Measurements from ENCODE around the gene CHRNB4.

CHRNB4 gene

GRCh38 chr15:78667578-78668236, 26.7 kb upstream of the CHRNB4 start:
- DNase-seq: no peak

- no peak for DNase-seq
Measured at GRCh38 chr15:78666010-78666409, 25.0 kb upstream of the CHRNB4 start.

GRCh38 chr15:78663703-78664102, 22.7 kb upstream of the CHRNB4 start:
- DNase-seq: no peak

GRCh38 chr15:78662028-78662427, 21.0 kb upstream of the CHRNB4 start:
- no peak for DNase-seq

GRCh38 chr15:78661001-78661400, 20.0 kb upstream of the CHRNB4 start:
- DNase-seq: no peak

- DNase-seq: no peak
Measured at GRCh38 chr15:78660584-78660983, 19.6 kb upstream of the CHRNB4 start.

GRCh38 chr15:78658823-78659222, 17.8 kb upstream of the CHRNB4 start:
- DNase-seq: no peak

- no peak for DNase-seq
Measured at GRCh38 chr15:78654272-78654671, 13.3 kb upstream of the CHRNB4 start.

- DNase-seq: no peak
Measured at GRCh38 chr15:78651930-78652615, 11.1 kb upstream of the CHRNB4 start.

- DNase-seq: no peak
Measured at GRCh38 chr15:78651007-78651406, 10.0 kb upstream of the CHRNB4 start.

GRCh38 chr15:78650022-78650421, 9.0 kb upstream of the CHRNB4 start:
- no peak for DNase-seq

GRCh38 chr15:78645009-78645408, 4.0 kb upstream of the CHRNB4 start:
- DNase-seq: no peak

- DNase-seq: no peak
Measured at GRCh38 chr15:78642331-78642730, 1.3 kb upstream of the CHRNB4 start.

- no peak for DNase-seq
Measured at GRCh38 chr15:78641749-78642275, 802 bp upstream of the CHRNB4 start.

GRCh38 chr15:78640527-78641101, 396 bp downstream of the CHRNB4 start:
- DNase-seq: no peak

GRCh38 chr15:78638658-78639314, 2.2 kb downstream of the CHRNB4 start:
- no peak for DNase-seq

- no peak for DNase-seq
Measured at GRCh38 chr15:78637776-78638435, 3.1 kb downstream of the CHRNB4 start.

- no peak for DNase-seq
Measured at GRCh38 chr15:78636378-78636859, 4.6 kb downstream of the CHRNB4 start.

- DNase-seq: no peak
Measured at GRCh38 chr15:78635346-78635745, 5.7 kb downstream of the CHRNB4 start.

- DNase-seq: no peak
Measured at GRCh38 chr15:78634210-78635145, 6.5 kb downstream of the CHRNB4 start.

GRCh38 chr15:78633348-78633747, 7.7 kb downstream of the CHRNB4 start:
- DNase-seq: no peak
